Keratinocyte (primary cell): ENCODE results near the gene MROH2A. TPM values are rescaled to one million over a fixed set of nuclear protein-coding genes. Genes with fewer than 3 reads are reported as not detected.

Experiments used
- DNase-seq: peaks from one replicate; pipeline ENCODE4 v3.0.0-alpha.2; 2011; ENCODE audit warnings: low read depth, missing footprints, low spot score
- FAIRE-seq: peaks from 2 replicates; lab custom pipeline; 2011; peaks lifted over from hg19 to GRCh38; lab: Jason Lieb, UNC
- H2AFZ ChIP-seq: 2 replicates; pipeline ENCODE4 v1.6.0; 2012; ENCODE audit warnings: low read length, control low read depth, inconsistent platforms; ENCODE audit not compliant: control insufficient read depth
- H3K27ac ChIP-seq: 2 replicates; pipeline ENCODE4 v1.5.1; 2011; ENCODE audit warnings: low read length; ENCODE audit not compliant: control insufficient read depth, insufficient read depth
- H3K27me3 ChIP-seq: 3 replicates; pipeline ENCODE4 v1.6.0; 2011; ENCODE audit warnings: low read length; ENCODE audit not compliant: control insufficient read depth, insufficient read depth; ENCODE audit errors: extremely low read depth
- H3K36me3 ChIP-seq, 2 experiments: 2 replicates in 1 of 2; 3 replicates in 1 of 2; pipeline ENCODE4 v1.5.1; 2011; ENCODE audit warnings: low read length in 2 of 2, mild to moderate bottlenecking in 1 of 2; ENCODE audit not compliant: control insufficient read depth in 2 of 2, insufficient read depth in 2 of 2; ENCODE audit errors: extremely low read depth in 1 of 2
- H3K4me1 ChIP-seq: 3 replicates; pipeline ENCODE4 v1.5.1; 2011; ENCODE audit warnings: low read length; ENCODE audit not compliant: control insufficient read depth, insufficient read depth; ENCODE audit errors: extremely low read depth
- H3K4me2 ChIP-seq: 3 replicates; pipeline ENCODE4 v1.6.0; 2011; ENCODE audit warnings: low read depth, low read length; ENCODE audit not compliant: control insufficient read depth, insufficient read depth; ENCODE audit errors: extremely low read depth
- H3K4me3 ChIP-seq, 3 experiments: fragments of 200-600 bp in 1 of 3; sonication (generic) in 1 of 3; 2 replicates in 2 of 3; 3 replicates in 1 of 3; pipeline ENCODE4 v1.5.1; 2011 to 2016; ENCODE audit warnings: low read length in 3 of 3, mild to moderate bottlenecking in 3 of 3, control low read depth in 2 of 3, inconsistent platforms in 1 of 3, low read depth in 1 of 3, mixed read lengths in 1 of 3, mixed run types in 1 of 3, moderate library complexity in 1 of 3; ENCODE audit not compliant: control insufficient read depth in 2 of 3, insufficient read depth in 2 of 3; ENCODE audit errors: extremely low read depth in 1 of 3
- H3K79me2 ChIP-seq: 2 replicates; pipeline ENCODE4 v1.6.0; 2012; ENCODE audit warnings: low read length; ENCODE audit not compliant: control insufficient read depth, insufficient read depth
- H3K9ac ChIP-seq: 3 replicates; pipeline ENCODE4 v1.6.0; 2011; ENCODE audit warnings: low read length; ENCODE audit not compliant: control insufficient read depth, insufficient read depth; ENCODE audit errors: extremely low read depth
- H3K9me1 ChIP-seq: 3 replicates; pipeline ENCODE4 v1.6.0; 2011; ENCODE audit warnings: low read length; ENCODE audit not compliant: control insufficient read depth, insufficient read depth; ENCODE audit errors: extremely low read depth
- H3K9me3 ChIP-seq: 2 replicates; pipeline ENCODE4 v1.5.1; 2012; ENCODE audit warnings: low read depth, low read length; ENCODE audit not compliant: control insufficient read depth
- H4K20me1 ChIP-seq: 3 replicates; pipeline ENCODE4 v1.6.0; 2011; ENCODE audit warnings: low read length; ENCODE audit not compliant: control insufficient read depth, insufficient read depth; ENCODE audit errors: extremely low read depth
- CTCF ChIP-seq, 3 experiments: IDR thresholded peaks in 1 of 3; conservative IDR thresholded peaks in 1 of 3; optimal IDR thresholded peaks in 1 of 3; 2 replicates in 2 of 3; 3 replicates in 1 of 3; pipeline versions ENCODE3 to v1.5.1; 2011; ENCODE audit warnings: low read length in 3 of 3, mild to moderate bottlenecking in 3 of 3, moderate library complexity in 2 of 3, control low read depth in 1 of 3, inconsistent platforms in 1 of 3; ENCODE audit not compliant: insufficient read depth in 2 of 3; ENCODE audit errors: extremely low read depth in 1 of 3
- EZH2 ChIP-seq: IDR thresholded peaks from one replicate; pipeline ENCODE4 v1.6.1; 2012; ENCODE audit warnings: inconsistent platforms, mild to moderate bottlenecking, low read length, moderate library complexity
- dilution Hi-C: fragments of 300-500 bp; cut with MboI; formaldehyde crosslinking; loops from one replicate; pipeline ENCODE4 v1.7.0; 2020; ENCODE audit warnings: low sequenced_read_pairs; ENCODE audit not compliant: extremely low pct_ligation_motif_present
- polyA plus RNA-seq, 5 experiments: library from polyadenylated mRNA; depleted of rRNA in 3 of 5; stranded (reverse) in 3 of 5; stranded (forward) in 1 of 5; unstranded in 1 of 5; fragments of >200 nt; gene quantifications; 1 replicate in 1 of 5; 2 replicates in 3 of 5; 3 replicates in 1 of 5; pipeline versions ENCODE4 v1.2.1 to v1.2.3, GENCODE V29; 2011 to 2012; ENCODE audit warnings: missing spikeins in 2 of 5, low read depth in 1 of 5, low replicate concordance in 1 of 5

Gene MROH2A
- polyA plus RNA-seq, 1 donor (not counting 4 experiments of a cell fraction or from before 2014, with no cell fraction given): 0.33 TPM

GRCh38 chr2:233796254-233796653, 18.1 kb downstream of the MROH2A start:
- dilution Hi-C loops: no loop called here
- no peak overlapping the region for H3K4me3 ChIP-seq
- no peak for FAIRE-seq

GRCh38 chr2:233798335-233799086, 20.4 kb downstream of the MROH2A start:
- TF ChIP-seq EZH2: no peak
- no peak for TF ChIP-seq CTCF (optimal IDR thresholded peaks at IDR 0.05 in 1 of 3, IDR thresholded peaks at IDR 0.05 in 1 of 3, conservative IDR thresholded peaks at IDR 0.05 in 1 of 3; ENCODE audit: extremely low read depth in 1 of 3, insufficient read depth in 2 of 3, low read length in 3 of 3)
- H3K27ac ChIP-seq: no peak overlapping the region
- H3K4me2 ChIP-seq: no peak overlapping the region
- peaks cover under 1% of the 10 kb centered on the region for H3K27me3 ChIP-seq
- peaks cover 9% of the 10 kb centered on the region for H3K4me1 ChIP-seq
- DNase-seq: no peak
- H3K9ac ChIP-seq: no peak overlapping the region
- dilution Hi-C loops: no loop called here
- no peak overlapping the region for H2AFZ ChIP-seq
- no peak overlapping the region for H3K4me3 ChIP-seq
- H3K36me3 ChIP-seq: no peaks in the 10 kb centered on the region
- FAIRE-seq: no peak
- H4K20me1 ChIP-seq: no peaks in the 10 kb centered on the region
- H3K79me2 ChIP-seq: no peaks in the 10 kb centered on the region
- no peaks in the 10 kb centered on the region for H3K9me3 ChIP-seq
- no peaks in the 10 kb centered on the region for H3K9me1 ChIP-seq

More at GRCh38 chr2:233796254-233796653, 18.1 kb downstream of the MROH2A start:
- Histone ChIP-seq H3K4me2 (no peak overlapping the region), H3K27me3 (no peaks in the 10 kb centered on the region), H3K27ac (no peak overlapping the region), H2AFZ (no peak overlapping the region), H3K4me1 (peaks cover 7% of the 10 kb centered on the region), H3K9ac (no peak overlapping the region), H3K79me2 (no peaks in the 10 kb centered on the region), H3K36me3 (no peaks in the 10 kb centered on the region), H4K20me1 (no peaks in the 10 kb centered on the region), H3K9me3 (no peaks in the 10 kb centered on the region), H3K9me1 (no peaks in the 10 kb centered on the region)
- DNase-seq: no peak
- TF ChIP-seq CTCF (optimal IDR thresholded peaks at IDR 0.05 in 1 of 3, IDR thresholded peaks at IDR 0.05 in 1 of 3, conservative IDR thresholded peaks at IDR 0.05 in 1 of 3; ENCODE audit: extremely low read depth in 1 of 3, insufficient read depth in 2 of 3, low read length in 3 of 3): no peak
- no peak for TF ChIP-seq EZH2
